Colon (tissue), 2 donors: ENCODE measurements around the gene NPAS3.

ENCODE experiments used
- FAIRE-seq: peaks from 2 replicates; lab custom pipeline; 2012; peaks lifted over from hg19 to GRCh38; lab: Jason Lieb, UNC
- donor health status: control.
- donor health status: control.

The NPAS3 gene

DNA sequence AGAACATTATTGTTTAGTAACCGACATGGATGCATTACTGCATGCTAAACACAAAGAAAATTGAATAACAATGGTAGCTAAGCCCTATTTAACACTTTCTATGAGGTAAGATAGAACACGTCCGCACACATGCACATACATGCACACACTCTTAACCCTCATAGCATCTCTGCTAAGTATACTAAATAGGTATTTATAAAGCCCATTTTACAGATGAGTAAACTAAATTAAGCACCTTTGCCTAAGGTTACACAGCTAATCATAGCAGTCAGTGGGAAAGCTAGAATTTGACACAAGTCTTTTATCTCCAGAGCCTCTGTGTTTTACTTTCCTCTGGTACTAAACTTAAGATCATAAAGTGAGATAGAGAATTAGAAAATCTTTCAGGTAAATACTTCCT, 577.2 kb downstream of the NPAS3 start:
- FAIRE-seq, result no peak

DNA sequence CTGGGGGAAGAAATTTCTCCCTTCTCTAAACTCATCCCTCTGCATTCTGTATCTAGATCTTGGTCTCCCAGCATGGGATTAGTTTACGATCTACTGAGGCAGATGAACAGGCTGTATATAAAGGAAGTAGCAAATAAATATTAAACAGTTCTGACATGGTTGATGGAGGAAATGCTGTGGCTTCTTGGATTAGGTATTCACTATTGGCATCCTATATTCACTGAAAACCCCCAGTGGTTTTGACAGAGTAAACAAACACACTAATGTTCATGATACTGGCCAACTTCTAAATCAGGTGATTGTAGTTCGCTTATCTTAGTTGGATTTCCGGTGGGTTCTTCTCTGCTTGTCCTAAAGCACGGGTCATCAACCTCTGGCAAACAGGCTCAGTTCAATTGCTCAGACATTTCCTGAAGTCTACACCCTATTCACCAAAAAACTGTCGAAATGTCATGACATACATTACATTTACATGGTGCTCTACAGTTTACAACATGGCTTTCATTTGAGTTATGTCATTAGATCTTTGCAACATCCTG, 578.3 kb downstream of the NPAS3 start:
- FAIRE-seq, result no peak

DNA sequence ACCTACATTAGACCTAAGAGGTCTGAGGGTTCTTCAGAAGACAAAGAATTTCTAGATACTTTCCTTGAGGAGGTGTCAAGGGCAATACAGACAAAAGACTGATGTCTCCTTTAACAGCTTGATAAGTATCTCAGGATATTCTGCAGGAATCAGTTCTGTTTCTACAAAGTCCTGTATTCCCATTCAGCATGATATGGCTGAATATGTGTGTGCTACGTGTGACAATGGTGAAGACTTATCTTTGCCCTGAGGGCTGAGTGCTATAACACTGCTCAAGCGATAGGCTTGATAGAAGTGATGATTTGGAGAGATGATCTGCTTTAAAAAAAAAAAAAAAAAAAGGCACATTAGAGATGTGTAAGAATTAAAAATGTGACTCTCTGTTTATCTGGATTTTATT, 582.5 kb downstream of the NPAS3 start:
- FAIRE-seq, result no peak

DNA sequence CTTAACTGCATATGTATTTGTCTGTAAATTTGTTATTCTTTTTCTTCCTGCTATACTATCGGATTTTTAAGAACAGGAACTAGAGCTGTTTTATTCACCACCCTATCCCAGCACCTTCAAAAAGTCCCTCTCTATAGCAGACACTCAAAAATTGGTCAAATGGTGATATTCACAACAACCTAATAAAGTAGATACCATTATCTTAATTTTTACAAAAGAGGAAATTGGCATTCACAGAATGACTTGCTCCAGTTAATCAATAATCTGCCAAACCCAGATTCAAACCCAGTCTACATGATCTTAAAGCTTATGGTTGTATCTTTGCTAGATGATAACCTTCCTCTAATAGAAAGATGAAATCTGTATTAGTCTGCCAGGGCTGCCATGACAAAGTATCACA, 585.6 kb downstream of the NPAS3 start:
- FAIRE-seq, result no peak

DNA sequence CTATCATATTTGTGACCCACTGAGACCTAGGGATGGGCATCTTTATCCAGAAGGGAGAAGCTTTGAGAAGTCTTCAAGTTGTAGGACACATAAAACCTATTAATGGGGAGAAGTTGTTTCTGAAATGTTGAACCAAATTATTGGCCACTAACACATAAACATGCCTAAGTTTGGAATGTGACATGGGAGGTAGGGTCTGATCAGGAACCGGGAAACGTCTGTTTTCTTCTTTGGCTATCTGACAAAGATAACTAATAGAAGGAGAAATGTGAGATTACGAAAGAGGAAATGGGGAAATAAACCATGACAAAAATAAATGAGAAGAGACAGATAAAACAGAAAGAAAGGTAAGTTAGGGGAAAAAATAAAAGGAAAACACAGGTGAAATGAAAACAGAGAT, 586.9 kb downstream of the NPAS3 start:
- no peak for FAIRE-seq

DNA sequence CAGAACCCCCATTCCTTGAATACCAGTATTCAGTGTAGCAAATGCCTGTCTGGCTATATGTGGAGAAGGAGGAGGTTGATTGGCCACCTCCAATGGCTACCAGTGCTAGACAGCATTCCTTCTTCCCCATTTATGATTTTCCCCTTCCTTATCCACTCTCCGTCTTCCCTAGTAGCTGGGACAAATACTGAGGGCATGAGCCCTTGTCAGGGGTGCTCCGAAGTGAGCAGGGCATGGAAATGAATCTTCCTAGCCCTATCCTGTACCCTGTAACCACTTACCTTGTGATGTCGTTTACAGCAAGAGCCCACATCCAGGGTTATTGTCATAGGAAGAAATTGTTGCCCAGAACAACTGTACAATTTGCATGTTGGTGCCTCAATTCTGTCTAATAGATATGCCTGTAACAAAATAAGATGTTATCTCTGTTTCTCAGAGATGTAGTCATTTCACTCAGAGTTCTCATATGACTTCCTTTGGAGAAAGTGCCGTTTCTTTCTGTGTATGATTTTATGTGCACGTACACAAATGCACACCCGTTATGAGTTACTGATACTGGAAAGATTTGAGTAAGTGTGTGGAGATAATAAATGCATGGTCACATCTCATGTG, 588.5 kb downstream of the NPAS3 start:
- no peak for FAIRE-seq

DNA sequence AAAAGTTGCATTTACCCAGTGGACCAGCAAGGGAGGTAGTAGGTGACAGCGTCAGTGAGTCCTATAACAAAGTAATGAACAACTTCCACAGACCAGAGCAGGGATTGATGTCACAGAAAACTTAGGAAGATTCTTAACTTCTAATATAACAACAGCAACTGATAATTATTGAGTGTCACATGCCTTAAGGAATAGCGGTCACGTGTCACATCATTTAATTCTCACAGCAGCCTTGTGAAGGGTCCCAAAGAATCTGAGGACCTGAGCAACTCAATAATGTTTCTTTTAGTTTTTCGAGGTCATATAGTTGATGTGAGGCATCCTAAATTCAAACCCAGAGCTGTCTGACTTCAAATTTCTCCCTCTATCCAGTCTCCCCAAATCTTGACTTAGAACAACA, 590.0 kb downstream of the NPAS3 start:
- no peak for FAIRE-seq

DNA sequence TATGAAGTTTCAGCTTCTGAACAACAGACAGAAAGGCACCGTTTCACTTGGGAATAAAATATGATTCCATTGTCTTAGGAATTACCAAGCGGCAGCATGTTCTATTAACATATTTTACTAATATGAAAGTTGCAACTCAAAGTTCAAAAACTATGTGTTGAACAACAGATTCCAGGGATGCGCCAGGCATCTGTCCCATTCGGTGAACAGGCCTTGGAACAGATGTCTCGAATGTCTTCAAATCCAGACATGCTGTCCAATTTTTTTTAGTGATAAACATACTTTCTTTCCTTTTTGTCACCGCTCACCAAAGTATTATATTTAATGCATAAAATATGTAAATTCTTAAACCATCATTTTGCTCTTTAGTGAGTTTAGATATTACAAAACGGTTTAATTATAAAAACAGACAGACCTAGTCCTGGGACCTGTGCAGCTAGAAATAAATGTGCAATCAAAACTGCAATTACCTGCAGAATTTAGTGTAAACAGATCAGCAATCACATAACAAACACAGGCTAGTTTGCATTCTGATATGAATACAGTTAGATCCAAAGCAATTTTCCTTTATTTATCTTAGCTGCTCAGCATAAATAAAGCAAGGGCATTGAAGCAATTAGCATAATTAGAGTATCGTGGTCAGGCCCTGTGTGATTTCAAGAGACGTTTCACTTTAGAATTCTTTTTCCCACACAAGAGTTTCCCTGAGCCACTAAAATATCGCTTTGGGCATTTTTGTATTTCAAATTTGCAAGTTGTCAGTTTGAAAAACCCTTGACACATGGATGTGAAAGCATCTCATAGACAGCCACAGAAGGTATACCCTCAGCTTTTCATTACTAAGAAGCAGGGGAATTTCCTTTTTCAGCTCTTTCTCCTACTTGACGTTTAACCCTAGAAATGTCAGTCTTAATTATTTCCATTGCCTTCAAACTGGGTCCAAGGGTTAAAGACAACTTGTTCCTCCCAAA, 591.4 kb downstream of the NPAS3 start:
- FAIRE-seq, result no peak

DNA sequence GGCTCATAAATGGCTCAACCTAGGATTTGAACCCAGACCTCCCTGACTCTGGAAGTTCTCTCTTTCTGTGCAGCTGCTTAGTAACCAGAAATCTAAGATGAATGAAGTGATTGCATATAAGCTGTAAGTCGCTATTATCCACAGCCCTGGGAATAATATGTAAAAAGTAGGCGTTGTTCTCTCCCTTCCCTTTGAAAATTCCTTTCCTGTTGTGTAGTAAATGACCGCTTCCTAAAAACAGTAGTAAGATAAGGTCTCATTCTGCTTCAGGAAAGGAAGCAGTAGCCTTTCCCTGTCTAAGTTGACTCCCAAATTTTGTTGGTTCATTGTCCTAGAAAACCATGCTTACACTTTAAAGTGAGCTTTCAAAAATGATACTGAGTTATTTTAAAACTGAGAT, 593.9 kb downstream of the NPAS3 start:
- no peak for FAIRE-seq

DNA sequence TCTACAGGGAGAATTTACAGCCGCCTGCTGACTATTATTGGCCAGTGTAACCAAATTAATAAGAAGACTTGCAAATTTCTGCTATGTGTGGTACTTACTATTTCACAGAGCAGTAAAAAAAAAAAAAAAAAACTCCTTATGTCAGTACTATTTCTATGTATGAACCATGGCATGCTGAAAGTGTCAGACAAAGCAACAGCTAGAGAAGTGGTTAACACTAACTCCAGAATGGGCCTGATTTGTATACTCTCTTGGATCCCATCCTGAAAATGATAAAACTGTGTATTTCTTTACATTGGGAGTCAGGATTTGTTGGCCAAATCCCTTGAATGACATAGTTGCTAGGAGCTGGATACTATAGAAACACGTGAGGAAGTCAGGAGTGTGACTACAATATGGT, 595.4 kb downstream of the NPAS3 start:
- no peak for FAIRE-seq

DNA sequence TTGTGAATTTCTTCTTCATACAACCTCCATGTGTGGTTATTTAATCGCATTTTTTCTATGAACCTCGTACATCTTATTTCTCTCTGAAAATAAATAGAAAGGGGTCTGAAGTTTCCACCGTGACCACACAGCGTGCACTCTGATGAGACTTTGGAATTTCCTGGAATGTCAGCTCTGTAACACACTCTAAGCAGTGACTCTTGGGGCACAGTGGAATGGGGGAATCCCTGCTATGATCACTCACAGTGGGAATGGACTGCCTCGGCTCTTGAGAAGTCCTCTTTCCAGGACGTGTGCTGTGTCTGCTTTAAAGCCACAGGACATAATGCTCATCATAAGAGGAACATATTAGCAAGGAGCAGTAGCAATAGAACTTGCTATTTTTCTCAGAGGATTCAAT, 596.0 kb downstream of the NPAS3 start:
- FAIRE-seq, result no peak

DNA sequence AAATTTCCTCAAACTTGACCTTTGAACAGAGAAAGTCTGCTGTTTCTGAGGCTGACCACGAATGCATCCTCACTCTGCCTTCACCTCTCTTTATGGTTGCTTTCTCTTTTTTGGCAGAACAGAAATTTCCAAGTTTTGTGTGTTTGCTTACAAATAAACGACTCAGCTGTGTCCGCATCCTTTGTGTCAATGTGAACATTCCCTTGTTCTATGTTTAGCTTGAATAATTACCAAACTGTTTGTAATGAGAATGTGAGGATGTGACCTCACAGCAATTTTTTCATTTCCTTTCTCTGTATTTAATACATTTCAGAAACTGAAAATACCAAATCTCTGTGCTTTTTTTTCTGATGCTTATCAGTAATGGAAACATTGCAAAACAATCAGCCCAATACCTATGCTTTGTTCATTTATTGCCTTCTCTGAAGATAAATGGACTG, 601.3 kb downstream of the NPAS3 start:
- no peak for FAIRE-seq

DNA sequence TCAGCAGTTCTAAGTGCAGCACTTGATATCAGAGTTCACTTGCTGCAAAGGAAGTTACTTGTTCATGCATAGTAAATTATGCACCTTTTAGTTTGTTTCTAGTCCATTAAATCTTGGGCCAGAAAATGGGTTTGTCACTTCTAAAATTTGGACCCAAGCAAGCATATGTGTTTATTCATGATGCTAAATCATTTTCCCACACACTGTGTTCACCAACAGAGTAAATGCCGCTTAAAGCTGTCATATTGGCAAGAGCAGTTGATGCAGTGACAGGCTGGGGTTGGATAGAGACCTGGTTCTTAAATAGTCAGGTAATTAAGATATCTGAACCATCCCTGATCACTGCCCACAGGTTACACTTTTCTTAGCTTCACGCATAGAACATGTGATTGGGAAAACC, 602.5 kb downstream of the NPAS3 start:
- FAIRE-seq, result no peak

DNA sequence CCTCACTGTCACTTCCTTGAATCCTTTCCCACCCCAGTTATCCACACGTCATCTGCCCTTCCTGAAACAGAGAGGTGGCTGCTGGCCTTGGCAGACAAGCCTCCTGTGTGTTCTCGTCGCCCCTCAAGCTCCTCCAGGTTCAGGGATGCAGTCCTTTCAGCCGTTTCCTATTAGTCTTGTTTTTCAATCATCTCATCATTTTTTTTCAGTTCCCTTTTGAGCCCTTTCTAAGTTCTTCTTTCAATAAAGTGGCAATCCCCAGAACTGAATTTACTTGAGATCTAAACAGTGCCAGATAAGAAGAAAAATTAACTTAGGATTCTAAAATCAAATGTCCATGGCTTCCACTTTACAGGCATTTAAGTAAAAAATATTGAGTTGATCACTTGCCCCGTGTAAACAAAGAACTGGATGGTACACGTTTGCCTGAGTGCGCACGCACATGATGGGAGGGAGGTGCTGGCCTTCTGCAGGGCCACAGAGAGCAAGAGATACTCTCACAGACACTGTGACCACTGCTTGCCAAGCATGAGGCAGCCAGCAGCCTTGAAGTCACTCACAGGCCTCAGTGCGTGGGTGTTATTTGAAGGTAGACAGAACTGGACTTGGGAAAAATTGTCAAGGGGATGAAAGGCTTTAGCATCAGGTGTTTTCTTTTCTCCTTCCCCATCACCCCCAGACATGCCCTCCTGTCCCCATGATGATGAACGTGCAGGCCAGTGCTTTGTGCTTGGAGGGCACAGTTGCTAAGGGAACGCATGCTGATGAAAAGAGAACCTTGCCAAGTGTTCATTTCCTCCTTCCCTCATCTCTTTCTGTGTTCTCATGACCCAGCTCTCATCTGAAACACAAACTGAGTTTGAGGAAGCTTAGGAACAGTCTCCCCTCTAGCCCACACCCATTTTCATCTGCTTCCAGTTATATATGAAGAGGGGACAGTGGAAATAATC, 603.9 kb downstream of the NPAS3 start:
- no peak for FAIRE-seq

DNA sequence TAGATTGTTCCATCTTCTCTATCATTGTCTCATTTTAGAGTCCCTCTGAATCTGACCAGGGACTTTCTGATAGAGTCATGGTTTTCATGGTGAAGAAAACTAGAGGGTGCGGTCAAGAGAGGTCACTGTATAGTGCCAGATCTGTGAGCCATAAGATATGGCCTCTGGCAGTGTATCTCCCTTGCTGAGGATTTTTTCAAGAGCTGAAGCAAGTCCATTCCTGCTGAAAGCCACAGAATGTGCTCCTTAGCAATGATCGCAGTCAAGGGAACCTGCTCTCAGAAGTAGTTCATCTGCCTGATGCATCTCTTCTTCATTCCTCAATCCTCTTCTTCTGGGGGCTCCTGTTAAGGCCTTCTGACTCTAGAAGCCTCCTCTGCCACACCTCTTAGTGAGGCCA, 607.0 kb downstream of the NPAS3 start:
- no peak for FAIRE-seq

DNA sequence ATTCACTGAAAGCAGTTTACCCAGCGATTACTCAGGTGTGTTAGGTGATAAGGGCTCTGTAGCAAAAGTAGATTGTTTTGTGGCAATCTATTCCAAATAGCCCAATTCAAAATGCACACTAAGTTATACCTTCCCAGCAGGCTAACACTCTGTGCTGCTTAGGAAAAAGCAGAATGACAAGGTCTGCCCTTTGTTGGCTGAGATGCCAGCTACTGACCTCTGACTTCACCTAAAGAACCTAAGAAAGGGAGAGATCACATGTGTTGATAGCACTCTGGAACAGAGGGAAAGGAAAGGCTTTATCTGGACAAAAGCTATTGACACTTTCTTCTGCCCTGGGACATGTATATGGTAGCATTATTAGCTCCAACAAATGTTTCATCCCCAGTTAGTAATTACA, 609.9 kb downstream of the NPAS3 start:
- FAIRE-seq, result no peak

DNA sequence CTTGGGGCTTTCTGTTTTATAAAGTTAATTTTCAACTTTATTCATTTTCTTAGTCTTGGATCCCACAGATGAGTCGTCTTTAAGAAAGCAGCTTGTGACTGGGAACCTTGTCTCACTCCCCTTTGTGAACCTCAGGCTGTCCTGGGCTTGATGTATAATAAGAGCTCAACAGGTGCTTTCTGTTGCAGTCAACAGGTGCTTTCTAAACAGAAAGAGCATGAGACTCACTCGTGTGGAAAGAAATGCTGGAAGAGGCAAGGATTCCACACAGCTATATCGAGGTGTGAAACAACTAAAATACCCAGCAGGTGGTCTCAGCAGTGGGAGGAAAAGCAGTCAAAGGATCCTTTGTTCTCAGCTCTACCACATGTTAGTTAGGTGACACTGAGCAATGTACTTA, 613.3 kb downstream of the NPAS3 start:
- no peak for FAIRE-seq

DNA sequence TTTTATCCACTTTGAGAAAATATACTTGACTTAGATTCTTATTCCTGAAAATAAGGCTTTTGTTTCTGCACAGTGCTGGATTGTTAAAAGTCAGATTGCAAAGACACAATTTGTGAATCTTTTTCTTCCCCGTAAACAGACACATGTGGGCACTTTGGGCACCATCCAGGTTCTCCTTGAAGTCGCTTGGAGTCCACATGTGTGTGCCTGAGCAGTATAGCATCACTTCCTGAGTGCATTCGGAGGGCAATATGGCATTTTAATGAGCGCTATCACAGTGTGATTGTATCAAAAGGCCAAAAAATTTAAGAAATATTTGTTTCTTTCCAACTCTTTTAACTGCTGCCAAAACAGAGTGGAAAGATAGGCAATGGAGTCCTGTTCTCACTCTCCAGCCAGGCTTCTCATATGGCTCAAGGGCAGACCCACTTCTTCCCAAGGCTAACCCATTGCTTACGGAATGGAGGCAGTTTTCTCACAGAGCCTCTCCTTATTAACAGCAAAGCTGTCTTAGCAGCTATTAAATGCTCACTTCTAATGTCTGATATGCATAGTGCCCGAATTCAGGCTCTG, 615.1 kb downstream of the NPAS3 start:
- no peak for FAIRE-seq

DNA sequence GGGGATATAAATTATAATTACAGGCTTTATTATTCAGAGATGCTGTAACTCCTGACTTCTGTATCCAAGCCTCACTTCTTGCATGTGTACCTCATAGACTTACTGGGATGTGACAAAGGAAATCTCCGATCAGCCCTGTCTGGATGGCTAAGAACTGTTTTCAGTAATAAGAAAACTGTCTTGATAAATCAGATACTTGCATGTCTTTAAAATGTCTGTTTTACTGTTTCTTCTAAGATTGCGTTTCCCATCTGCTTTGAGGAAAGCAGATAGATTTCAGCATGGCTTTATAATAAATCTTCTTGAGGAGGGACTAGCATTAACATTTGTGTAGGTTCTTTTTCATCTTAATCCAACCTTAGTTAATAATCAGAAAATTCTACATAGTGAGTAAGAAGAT, 616.3 kb downstream of the NPAS3 start:
- no peak for FAIRE-seq

DNA sequence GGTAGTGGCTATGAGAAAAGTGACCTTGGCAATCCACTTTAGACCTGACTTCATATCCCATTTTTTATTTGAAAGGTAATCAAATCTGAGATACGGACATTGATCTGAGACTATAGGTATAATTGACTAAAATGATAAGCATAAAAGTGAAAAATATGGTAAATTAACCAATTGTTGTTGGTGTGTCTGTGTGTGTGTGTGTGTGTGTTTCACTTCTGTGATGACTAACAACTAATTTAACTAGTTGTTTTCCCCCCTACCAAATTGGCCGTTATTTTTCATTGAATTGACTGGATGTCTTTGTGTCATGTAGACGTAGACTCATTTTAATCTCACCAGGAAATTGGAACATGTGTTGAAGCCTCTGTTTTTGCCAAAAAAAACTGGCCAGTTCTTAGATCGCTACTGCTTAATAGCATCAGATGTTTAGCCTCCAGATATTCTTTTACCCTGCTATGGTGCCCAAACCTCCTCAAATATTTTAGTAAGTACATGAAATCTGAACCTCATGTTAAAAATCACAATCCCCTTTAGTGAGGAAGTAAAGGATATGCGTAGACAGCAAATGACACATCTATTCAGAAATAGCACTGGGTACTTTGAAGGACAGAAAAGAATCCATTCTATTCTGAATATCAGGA, 617.2 kb downstream of the NPAS3 start:
- FAIRE-seq, result no peak

DNA sequence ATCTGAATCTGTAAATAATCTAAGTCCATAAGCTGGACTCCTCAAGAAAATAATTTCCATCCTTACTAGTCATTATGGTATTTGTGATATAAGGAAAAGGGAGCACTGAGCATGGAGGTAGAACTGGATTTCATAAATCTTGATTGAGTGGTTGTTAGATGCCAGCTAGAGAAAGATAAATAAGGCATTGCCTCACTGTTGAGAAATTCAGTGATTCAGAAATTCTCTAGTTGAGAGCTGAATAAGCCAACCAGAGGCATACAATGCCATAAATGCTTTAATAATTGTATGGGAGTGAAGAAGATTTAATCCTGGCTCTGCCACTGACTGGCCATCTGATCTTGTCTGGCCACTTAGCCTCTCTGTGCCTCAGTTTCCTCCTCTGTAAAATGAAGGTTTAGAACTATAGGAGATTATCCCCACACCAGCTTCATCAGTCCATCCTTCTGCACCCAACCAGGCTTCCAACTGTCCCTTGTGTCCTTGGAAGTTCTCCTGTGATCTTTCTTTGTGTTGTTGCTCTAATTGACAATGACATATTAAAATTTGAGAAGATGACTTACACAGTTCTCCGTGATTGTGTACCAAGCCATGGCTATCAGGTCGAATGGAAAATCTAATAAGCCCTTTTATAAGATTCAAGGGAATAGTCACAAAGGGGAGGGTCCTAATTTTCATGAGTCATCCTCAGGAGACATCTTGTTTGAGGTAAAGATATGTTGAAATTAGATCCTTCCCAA, 617.9 kb downstream of the NPAS3 start:
- no peak for FAIRE-seq
